ENCODE results near the gene ATXN2. TPM values are rescaled to one million over a fixed set of nuclear protein-coding genes. Genes with fewer than 3 reads are reported as not detected.

ATXN2 gene
- total RNA-seq, 2 experiments from 2014 or later, result 32.2 to 35.6 TPM

DNA sequence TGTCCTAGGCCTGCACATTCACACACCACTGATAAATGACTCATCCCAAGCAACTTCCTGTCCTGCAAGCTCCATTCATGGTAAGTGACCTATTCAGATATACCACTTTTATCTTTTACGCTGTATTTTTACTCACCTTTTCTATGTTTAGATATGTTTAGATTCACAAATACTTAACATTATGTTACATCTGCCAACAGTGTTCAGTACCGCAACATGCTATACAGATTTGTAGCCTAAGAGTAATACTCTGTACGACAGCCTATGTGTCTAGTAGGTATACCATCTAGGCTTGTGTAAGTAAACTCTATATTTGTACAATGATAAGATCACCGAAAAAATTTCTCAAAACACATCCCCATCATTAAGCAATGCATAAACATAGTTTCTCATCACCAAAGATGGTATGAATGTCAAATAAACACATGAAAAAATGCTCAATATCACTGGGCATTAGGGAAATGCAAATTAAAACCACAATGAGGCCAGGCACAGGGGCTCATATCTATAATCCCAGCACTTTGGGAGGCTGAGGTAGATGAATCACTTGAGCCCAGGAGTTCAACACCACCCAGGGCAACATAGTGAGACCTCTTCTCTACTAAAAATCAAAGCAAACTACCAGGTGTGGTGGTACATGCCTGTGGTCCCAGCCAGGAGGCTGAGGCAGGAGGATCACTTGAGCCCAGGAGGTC lies 20.7 kb downstream of the ATXN2 start:
- ChIA-PET POLR2A (no interaction called here), CTCF (no interaction called here)
- no peaks in the 10 kb centered on the region for H3K9me3 Mint-ChIP-seq
- peaks cover 13% of the 10 kb centered on the region for H3K4me1 Mint-ChIP-seq (ENCODE audit: low read depth)
- ATAC-seq (peak; percentile 42), DNase-seq (no peak)
- TF ChIP-seq, protein P1, sequence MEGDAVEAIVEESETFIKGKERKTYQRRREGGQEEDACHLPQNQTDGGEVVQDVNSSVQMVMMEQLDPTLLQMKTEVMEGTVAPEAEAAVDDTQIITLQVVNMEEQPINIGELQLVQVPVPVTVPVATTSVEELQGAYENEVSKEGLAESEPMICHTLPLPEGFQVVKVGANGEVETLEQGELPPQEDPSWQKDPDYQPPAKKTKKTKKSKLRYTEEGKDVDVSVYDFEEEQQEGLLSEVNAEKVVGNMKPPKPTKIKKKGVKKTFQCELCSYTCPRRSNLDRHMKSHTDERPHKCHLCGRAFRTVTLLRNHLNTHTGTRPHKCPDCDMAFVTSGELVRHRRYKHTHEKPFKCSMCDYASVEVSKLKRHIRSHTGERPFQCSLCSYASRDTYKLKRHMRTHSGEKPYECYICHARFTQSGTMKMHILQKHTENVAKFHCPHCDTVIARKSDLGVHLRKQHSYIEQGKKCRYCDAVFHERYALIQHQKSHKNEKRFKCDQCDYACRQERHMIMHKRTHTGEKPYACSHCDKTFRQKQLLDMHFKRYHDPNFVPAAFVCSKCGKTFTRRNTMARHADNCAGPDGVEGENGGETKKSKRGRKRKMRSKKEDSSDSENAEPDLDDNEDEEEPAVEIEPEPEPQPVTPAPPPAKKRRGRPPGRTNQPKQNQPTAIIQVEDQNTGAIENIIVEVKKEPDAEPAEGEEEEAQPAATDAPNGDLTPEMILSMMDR (IDR thresholded peaks at IDR 0.05), result no peak
- no peak overlapping the region for H3K4me3 Mint-ChIP-seq
- intact Hi-C loops (cut with micrococcal nuclease), result no loop called here
- H3K27me3 Mint-ChIP-seq, result no peaks in the 10 kb centered on the region
- H3K36me3 Mint-ChIP-seq (ENCODE audit: low read depth), result peaks cover 7% of the 10 kb centered on the region
- peak overlapping the region; percentile 22 for H3K27ac Mint-ChIP-seq

DNA sequence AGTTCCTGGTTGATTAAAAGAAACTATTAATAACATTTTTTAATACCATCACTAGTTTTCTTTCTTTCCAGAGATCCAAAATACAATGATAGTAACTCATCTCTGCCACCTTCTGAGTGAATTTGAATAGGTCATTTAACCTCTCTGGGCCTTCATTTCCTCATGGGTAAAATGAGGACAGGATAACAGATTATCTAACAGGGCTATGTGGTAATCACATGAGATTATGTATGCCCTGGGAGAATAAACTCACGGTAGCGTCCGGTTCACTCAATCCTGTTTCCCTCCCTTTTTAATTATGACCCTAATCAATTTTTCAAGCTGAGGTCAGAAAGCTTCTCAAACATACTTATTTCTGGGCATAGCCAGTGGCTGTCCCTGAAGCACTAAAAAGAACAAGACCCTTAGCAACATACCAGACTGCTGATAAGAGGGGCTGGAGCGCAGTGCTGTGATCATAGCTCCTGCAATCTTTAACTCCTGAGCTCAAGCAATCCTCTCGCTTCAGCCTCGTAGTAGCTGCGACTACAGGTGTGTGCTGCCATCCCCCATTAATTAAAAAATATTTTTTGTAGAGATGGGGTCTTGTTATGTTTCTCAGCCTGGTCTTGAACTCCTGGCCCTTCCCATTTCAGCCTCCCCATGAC lies 24.2 kb downstream of the ATXN2 start:
- intact Hi-C loops (cut with micrococcal nuclease), result no loop called here
- no peak overlapping the region for H3K27ac Mint-ChIP-seq
- ChIA-PET CTCF (interaction anchor here (1.4 kb wide), 1 partner anchor 18 kb away, joined by 3 read pairs; no protein-coding TSS in a partner anchor), POLR2A (no interaction called here)
- H3K36me3 Mint-ChIP-seq (ENCODE audit: low read depth), result peaks cover 9% of the 10 kb centered on the region
- TF ChIP-seq, protein P1 (IDR thresholded peaks at IDR 0.05), result no peak
- H3K27me3 Mint-ChIP-seq, result no peaks in the 10 kb centered on the region
- H3K4me3 Mint-ChIP-seq, result no peak overlapping the region
- DNase-seq (no peak), ATAC-seq (no peak)
- no peaks in the 10 kb centered on the region for H3K9me3 Mint-ChIP-seq
- peaks cover 19% of the 10 kb centered on the region for H3K4me1 Mint-ChIP-seq (ENCODE audit: low read depth)

DNA sequence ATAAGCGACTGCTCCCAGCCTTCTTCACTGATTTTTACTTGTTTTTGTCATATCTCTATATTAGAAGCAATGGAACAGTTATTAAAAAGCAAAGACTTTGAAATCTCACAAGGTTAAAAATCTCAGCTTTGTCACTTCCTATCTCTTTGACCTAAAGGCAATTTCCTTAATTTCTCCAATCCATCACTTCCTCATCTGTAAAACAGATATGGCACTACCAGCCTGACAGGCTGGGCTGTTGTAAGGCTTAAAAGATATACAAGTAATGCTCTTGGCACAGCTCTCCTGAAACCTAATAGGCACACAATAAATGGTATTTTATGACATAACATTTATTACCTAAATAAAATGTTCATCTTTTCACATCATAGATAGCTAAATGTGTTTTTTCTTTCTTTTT lies 25.6 kb downstream of the ATXN2 start:
- peaks cover 6% of the 10 kb centered on the region for H3K36me3 Mint-ChIP-seq (ENCODE audit: low read depth)
- TF ChIP-seq, protein P1 (IDR thresholded peaks at IDR 0.05), result no peak
- H3K27me3 Mint-ChIP-seq, result no peaks in the 10 kb centered on the region
- POLR2A ChIA-PET, result no interaction called here
- no peaks in the 10 kb centered on the region for H3K9me3 Mint-ChIP-seq
- peaks cover 24% of the 10 kb centered on the region for H3K4me1 Mint-ChIP-seq (ENCODE audit: low read depth)
- ATAC-seq, result no peak
- CTCF ChIA-PET, result interaction anchor here (1.4 kb wide), 1 partner anchor 16 kb away, joined by 3 read pairs; no protein-coding TSS in a partner anchor
- DNase-seq, result no peak
- no peak overlapping the region for H3K27ac Mint-ChIP-seq
- H3K4me3 Mint-ChIP-seq, result no peak overlapping the region
- intact Hi-C loops (cut with micrococcal nuclease), result no loop called here

DNA sequence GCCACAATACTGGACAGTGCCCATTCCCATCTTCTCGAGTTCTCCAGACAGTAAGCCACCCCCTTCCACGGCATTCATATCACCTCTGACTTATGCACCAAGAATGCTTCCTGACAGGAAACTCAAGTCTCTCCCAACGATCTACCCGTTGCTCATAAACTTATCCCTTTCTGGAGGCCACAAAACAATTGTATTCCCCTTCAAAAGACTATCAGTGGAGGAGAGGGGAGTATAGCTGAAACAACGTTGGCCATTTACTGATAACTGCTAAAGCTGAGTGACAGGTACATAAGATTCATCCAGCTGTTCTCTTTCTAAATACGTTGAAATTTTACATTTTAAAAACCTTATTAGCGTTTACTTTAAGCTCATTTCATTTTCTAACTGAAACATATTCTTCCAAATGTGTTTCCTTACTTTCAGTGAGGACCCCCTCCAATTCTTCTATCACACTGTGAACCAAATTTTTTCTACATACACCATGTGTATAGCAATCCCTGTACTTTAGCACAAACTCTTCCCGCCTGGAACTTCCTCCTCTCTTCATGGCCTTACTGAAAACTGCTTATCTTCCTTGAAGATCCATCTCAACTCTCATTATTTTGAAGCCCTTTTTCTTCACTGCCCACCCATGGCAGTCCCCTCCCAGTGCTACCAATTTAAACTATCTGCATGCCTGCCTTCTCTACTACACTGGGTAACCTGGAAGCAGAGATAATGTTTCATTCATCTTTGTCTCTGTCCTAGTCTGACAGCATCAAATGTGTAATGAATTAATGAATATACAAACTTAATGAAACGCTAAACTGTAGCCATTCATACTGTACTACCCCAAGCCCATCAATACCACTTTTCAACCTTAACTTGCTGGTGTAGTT lies 28.8 kb downstream of the ATXN2 start:
- peaks cover 20% of the 10 kb centered on the region for H3K4me1 Mint-ChIP-seq (ENCODE audit: low read depth)
- intact Hi-C loops (cut with micrococcal nuclease), result no loop called here
- H3K9me3 Mint-ChIP-seq, result no peaks in the 10 kb centered on the region
- H3K27ac Mint-ChIP-seq, result no peak overlapping the region
- TF ChIP-seq, protein P1 (IDR thresholded peaks at IDR 0.05), result no peak
- CTCF ChIA-PET, result interaction anchor here (0.8 to 1.9 kb wide), 2 partner anchors 173 to 599 kb away, joined by 3 to 7 read pairs; no protein-coding TSS in a partner anchor
- ATAC-seq (no peak), DNase-seq (no peak)
- POLR2A ChIA-PET, result no interaction called here
- H3K4me3 Mint-ChIP-seq, result no peak overlapping the region
- H3K36me3 Mint-ChIP-seq (ENCODE audit: low read depth), result peaks cover 5% of the 10 kb centered on the region
- no peaks in the 10 kb centered on the region for H3K27me3 Mint-ChIP-seq

Measured in activated CD8-positive, alpha-beta T cell treated with anti-CD3 and anti-CD28 coated beads for 36 hours (primary cell).